Measurements from ENCODE around the gene ADGRL3.

The ADGRL3 gene

GRCh38 chr4:61200187-61200915 lies at the start of gene ADGRL3:
TSS of gene ADGRL3 (plus strand) at chr4:61200326.
- no peak for DNase-seq

DNA sequence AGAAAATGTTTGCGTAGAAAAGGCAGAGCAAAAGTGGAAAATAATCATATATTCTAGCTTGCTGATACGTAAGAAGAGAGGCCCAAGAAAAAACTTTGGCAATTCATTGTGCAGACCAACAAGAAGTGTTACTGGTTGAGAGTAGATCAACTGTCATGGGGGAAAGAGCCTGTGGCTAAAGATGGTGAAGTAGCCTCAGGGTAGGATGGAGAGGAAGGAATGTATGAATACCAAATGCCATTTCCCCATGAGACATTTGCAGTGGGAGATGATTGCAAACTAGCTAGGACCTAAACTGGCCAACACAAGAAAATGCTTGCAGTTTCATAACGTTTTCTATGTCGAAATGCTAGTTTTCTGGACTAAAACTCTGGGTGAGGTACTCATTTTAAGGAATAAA lies 47.7 kb upstream of the ADGRL3 start:
- no peak for DNase-seq

DNA sequence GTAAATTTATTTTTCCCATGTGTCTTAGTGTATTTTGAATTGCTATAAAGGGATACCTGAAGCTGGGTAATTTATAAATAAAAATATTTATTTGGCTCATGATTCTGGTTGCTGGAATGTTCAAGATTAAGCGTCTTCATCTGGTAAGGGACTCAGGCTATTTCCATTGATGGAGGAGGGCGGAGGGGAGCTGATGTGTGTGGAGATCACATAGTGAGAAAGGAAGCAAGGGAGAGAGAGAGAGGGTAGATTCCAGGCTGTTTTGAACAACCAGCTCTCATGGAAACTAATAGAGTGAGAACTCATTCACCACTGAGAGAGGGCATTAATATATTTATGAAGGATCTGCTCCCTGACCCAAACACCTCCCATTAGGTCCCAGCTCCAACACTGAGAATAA lies 39.6 kb upstream of the ADGRL3 start:
- no peak for DNase-seq

DNA sequence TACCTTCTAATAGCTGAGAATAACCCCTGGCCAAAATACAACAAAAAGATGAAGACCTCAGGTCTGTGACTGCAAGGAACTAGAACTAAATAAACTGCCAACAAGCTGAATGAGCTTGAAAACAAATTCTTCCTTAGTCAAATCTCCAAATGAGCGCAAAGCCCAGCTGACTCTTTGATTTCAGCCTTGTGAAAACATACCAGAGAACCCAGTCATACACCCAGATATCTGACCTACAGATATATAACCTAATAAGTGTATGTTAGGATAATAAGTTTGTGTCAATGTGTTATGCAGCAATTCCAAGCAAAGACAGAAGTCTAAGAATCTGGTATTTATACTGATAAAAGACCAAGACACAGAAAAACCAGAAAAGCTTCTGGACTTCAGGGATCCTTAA lies 38.0 kb upstream of the ADGRL3 start:
- DNase-seq = no peak

GRCh38 chr4:61173799-61174198 lies 26.3 kb upstream of the ADGRL3 start:
- DNase-seq = no peak

GRCh38 chr4:61175495-61175894 lies 24.6 kb upstream of the ADGRL3 start:
- no peak for DNase-seq

GRCh38 chr4:61177367-61177766 lies 22.8 kb upstream of the ADGRL3 start:
- no peak for DNase-seq

GRCh38 chr4:61180405-61180804 lies 19.7 kb upstream of the ADGRL3 start:
- no peak for DNase-seq

GRCh38 chr4:61182915-61183314 lies 17.2 kb upstream of the ADGRL3 start:
- no peak for DNase-seq

GRCh38 chr4:61185288-61185687 lies 14.8 kb upstream of the ADGRL3 start:
- no peak for DNase-seq

GRCh38 chr4:61192392-61192791 lies 7.7 kb upstream of the ADGRL3 start:
- DNase-seq = no peak

DNA sequence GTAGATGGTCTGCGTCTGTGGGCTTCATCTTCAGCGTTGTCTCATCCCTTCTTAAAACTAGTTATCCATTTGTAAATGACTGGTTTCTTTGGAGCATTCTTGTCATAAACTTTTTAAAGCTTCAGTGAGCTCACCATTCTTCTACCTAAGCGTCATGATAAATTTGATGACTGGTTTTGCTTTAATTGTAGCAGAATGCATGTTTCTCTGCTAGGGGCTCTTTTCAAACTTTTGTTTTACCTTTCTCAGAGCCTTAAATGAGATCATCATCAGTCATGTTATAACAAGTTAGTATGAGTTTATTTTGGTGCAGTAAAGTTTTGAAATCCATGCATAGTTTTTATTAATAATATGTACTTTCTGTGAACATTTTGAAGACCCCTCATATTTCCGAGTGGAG lies 6.3 kb upstream of the ADGRL3 start:
- no peak for DNase-seq

DNA sequence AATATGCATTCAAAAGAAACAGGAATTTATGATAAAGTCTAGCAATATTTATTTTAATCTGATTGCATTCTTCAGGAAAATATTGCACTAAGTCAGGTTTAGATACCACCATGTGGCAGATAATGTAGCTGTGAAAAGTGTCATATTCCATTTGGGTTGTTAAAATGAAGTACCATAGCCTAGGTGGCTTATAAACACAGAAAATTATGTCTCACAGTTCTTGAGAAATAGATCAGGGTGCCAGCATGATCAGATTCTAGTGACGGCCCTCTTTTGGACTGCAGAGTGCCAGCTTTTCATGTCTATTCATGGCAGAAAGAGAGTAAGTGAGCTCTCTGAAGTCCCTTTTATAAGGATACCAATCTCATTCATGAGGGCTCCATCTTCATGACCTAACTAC lies 5.6 kb upstream of the ADGRL3 start:
- no peak for DNase-seq

GRCh38 chr4:61195101-61195500 lies 5.0 kb upstream of the ADGRL3 start:
- DNase-seq = no peak

DNA sequence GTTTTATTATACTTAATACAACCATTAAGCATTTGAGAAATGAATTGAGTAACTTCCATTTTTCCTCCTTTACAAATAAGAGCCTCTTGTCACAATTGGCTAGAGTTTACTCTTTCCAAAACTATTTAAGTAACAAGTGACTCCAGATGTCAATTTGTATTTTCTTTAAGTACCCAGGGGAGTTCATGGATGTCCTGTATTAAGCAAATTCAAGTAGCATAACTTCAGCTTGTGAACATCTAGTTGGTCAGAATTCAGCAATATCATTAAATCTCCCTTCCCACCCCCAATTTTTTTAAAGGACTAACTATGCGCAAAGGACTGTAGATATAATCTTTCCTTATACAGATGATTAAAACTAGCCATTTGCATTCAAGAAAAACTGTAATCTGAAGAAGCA lies 1.4 kb upstream of the ADGRL3 start:
- no peak for DNase-seq

- DNase-seq = no peak
Observed at GRCh38 chr4:61199873-61200186, 296 bp upstream of the ADGRL3 start.

DNA sequence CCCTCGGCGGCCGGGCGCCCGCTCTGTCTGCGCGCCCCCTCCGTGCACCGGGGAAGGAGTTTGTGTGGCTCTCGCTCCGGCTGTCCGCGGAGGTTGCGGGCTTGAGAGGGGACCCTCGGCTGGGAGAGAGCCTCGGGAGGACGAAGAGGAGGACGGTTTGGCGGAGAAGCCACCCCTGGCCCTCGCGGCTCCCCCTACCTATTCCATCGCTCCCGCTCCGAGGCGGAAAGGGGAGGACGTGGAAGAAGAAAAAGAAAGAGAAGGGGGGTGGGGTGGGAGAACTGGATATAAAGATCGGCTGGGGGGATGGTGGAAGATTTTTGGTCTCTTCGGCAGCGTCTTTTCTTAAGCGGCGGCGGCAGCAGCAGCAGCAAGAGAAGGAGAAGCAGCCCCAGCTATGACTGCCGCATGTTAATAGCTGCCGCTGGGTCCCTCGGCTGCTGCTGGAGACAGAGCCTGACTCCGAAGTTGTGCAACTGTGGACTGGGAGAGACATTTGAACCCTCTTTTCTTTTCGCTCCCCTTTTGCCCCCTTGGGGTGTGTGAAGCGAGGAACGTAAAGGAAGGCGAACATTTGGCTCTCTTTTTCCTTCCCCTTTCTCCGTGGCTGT lies 895 bp downstream of the ADGRL3 start:
- DNase-seq = no peak

GRCh38 chr4:61201561-61201960 lies 1.4 kb downstream of the ADGRL3 start:
- no peak for DNase-seq

DNA sequence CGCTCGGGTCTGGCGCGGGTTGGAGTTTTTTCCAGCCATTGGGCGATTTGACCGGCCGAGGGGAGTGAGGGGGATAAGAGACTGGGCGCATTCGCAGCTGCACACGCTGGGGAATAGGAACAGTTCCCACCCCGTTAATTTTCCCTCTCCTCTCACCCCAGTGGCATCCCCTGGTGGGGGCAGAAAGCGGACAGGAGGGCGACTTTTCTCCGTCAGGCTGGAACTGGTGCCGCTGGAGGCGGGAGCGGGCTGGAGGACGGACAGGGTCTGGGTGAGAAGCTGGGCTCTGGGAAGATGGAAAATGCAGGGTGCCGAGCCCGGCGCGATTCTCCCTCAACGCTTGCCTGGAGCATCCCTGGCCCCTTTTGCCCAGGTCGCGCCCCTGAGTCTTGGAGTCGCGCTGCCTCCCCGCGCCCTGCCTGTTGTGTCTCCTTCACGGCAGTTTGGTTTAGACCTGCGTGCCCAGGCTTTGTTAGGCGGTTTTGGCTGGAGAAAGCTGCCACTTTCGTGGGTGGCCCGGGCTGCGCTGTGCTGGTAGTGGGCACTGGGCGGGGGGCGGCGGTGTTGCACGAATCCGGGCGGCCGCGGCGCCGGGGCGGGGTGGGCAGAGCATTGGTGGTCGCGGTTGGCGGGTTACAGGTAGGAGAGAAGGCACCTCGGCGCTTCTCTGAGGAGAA lies 2.0 kb downstream of the ADGRL3 start:
- DNase-seq = no peak

DNA sequence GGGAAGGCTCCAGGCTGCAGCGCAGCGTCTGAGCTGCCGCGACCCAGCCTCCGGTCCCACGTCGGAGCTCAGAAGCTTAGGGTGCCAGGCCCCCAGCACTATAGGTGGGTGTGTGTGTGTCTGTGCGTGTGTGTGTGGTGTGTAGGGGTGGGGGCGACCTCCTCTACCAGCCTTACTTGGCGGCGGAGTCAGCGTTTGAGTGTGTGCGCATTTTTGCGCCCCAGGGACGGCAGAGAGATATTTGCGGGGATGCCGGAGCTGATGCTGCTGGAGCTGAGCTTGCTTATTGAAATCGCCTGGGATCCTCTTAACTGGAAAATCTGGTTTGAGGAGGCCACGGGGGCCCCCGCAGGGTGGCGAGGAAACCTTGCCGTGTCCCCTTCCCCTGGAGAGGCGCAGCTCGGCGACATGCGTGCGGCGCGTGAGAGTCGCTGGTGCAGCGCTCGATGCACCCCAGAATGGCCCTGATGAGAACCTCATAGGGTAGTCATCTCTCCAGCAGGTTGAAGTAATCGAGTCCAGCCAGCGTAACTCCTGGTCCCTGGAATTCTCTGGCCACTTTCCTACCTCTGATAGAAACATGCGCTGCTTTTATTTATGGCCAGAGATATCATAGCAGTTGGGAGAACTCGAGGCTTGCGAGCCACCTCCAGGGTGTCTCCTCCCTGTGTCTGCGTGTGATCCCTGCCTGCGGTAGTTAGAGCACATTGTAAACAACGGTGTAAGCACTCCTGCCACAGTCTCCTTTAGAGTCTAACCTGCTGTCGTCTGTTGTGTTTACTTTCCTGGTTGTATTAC lies 2.7 kb downstream of the ADGRL3 start:
- DNase-seq = peak; percentile 10

DNA sequence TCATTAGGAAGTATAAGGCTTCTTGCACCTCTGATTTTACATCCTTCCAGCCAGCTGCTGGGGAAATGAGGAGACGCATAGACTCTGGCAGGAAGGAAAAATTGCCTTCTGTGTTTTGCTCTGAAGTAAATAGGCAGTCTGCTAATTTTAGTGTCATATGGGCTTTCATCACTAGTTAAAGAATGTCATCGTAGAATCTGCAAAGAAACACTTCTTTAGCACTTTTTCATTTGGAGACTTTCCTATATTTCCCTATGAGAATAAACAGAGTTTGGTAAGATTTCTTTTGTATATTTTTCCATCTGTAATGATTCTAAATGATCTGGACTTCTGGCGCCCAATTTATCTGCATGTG lies 3.3 kb downstream of the ADGRL3 start:
- DNase-seq = no peak

DNA sequence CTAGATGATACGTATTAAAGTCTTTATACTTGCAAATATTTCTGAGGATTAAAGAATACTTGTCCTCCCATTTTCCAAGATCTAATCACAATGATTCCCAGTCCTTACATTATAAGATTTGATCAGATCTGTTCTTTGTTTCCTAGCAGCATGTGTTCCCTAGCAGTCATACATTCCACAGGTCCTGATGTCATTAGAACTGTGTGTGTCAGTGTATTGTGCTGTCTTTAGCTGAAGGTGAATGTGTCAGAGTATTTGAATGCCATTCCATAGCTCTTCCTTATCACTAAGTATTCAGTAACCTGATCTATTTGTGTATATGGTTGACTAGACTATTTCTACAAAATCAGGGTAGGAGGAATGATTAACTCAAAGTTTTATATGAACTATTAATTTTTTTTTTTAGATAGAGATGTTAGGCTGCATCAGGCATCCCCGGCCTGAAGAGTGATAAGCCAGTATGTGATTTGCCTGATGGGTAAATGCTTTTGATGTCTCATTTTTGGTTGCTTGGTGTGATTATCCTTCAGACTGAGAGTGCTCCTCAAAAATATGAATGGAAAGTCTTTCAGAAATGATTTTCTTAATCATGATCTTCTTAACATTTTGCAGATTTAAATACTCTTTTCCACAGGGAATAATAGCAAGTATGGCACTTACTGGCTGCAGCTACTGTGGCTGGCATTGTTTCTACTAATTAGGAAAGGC lies 4.4 kb downstream of the ADGRL3 start:
- no peak for DNase-seq

DNA sequence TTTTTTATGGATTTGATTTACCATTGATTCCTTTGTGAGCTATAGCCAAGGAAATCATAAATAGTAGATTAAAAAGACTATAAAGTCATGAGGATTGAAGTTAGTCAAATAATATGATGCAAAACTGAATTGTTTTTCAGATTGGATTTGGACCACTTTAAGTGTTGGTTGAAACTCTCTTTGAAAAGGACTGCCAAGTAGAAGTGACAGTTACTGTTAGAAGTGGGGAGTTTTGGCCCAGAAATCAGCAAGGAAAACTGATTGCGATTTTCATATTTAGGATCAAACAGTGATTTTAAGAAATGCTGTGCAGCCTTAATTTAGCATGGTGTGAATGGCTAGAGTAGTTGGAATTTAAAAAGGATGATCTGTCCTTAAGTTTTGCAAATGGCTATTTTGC lies 4.9 kb downstream of the ADGRL3 start:
- no peak for DNase-seq
